OCI-LY1 (cell line): ENCODE data around the gene CAMTA1.

Experiments
- CTCF ChIP-seq: fragments of 200-600 bp; sonication (generic), shearing (Covaris generic); IDR thresholded peaks from 2 replicates; pipeline ENCODE4 v1.5.1; 2017; ENCODE audit warnings: mild to moderate bottlenecking, antibody characterized with exemption, low read length, moderate library complexity, mixed read lengths
- EZH2 ChIP-seq: fragments of 200-600 bp; sonication (generic), shearing (Covaris generic); IDR thresholded peaks from 2 replicates; pipeline ENCODE4 v1.8.0; 2017; ENCODE audit warnings: borderline replicate concordance, mixed run types, mild to moderate bottlenecking, antibody characterized with exemption, low read length, moderate library complexity, mixed read lengths

GRCh38 chr1:7382971-7383370 is 597.7 kb downstream of the CAMTA1 start:
- no peak for TF ChIP-seq CTCF
- no peak for TF ChIP-seq EZH2
